HepG2 (cell line): ENCODE measurements around the gene ALDH18A1. TPM values are rescaled to one million over a fixed set of nuclear protein-coding genes. Genes with fewer than 3 reads are reported as not detected.

ENCODE experiments used
- ATAC-seq: fragments of 200-7000 bp; cut with Tn5 transposase; 3 replicates; pipeline ENCODE4 v1.9.1; 2020; ENCODE audit warnings: mild to moderate bottlenecking, moderate library complexity
- BruUV-seq: library from RNA; stranded (reverse); fragments of 400-500 nt; replicated peaks from 2 replicates; lab custom pipeline; 2021; lab: Mats Ljungman, UMichigan
- CTCF ChIA-PET: fragments of 300-600 bp; formaldehyde crosslinking; extraction: SDS; loops from one replicate; lab custom pipeline; 2021; ENCODE audit warnings: low total read pairs, inconsistent platforms, low intra/inter-chr PET ratio; lab: Yijun Ruan, JAX
- POLR2A ChIA-PET: fragments of 350-600 bp; sonication (Branson Sonifier 250); formaldehyde crosslinking; loops from one replicate; lab custom pipeline; 2020; ENCODE audit warnings: antibody characterized with exemption, inconsistent platforms; lab: Yijun Ruan, JAX
- DNase-seq: peaks from one replicate; pipeline ENCODE4 v3.0.0-alpha.2; 2015; ENCODE audit warnings: low spot score
- FAIRE-seq: peaks from 3 replicates; lab custom pipeline; 2011; peaks lifted over from hg19 to GRCh38; lab: Jason Lieb, UNC
- H2AFZ ChIP-seq: one replicate; pipeline ENCODE4 v1.6.1; 2011; ENCODE audit warnings: low read length, inconsistent platforms
- H3K27ac ChIP-seq: fragments of 300-600 bp; 3 replicates; pipeline ENCODE4 v1.8.0; 2011; ENCODE audit warnings: mixed run types, mild to moderate bottlenecking, mixed read lengths, low read length, inconsistent platforms; ENCODE audit not compliant: insufficient read depth; ENCODE audit errors: extremely low read length
- H3K27me3 ChIP-seq, 2 experiments: fragments of 200-600 bp in 1 of 2; 2 replicates in 1 of 2; 3 replicates in 1 of 2; pipeline versions ENCODE4 v1.6.0 to v1.8.0; 2011; ENCODE audit warnings: low read length in 2 of 2, mild to moderate bottlenecking in 2 of 2, moderate library complexity in 2 of 2, inconsistent platforms in 1 of 2; ENCODE audit not compliant: insufficient read depth in 2 of 2, control insufficient read depth in 1 of 2
- H3K36me3 ChIP-seq, 2 experiments: fragments of 200-600 bp in 1 of 2; replicated peaks in 1 of 2; 2 replicates in 1 of 2; 3 replicates in 1 of 2; pipeline versions ENCODE4 v1.5.1 to v1.8.0; 2011; ENCODE audit warnings: low read length in 2 of 2, inconsistent platforms in 1 of 2; ENCODE audit not compliant: insufficient read depth in 2 of 2, control insufficient read depth in 1 of 2
- H3K4me1 ChIP-seq: 2 replicates; pipeline ENCODE4 v1.5.1; 2012; ENCODE audit warnings: low read length, inconsistent platforms; ENCODE audit not compliant: insufficient read depth
- H3K4me2 ChIP-seq: 2 replicates; pipeline ENCODE4 v1.6.0; 2011; ENCODE audit warnings: low read depth, low read length, inconsistent platforms
- H3K4me3 ChIP-seq, 3 experiments: fragments of 200-600 bp in 1 of 3; sonication (generic), shearing (Covaris generic) in 1 of 3; replicated peaks in 1 of 3; 2 replicates each; pipeline ENCODE4 v1.5.1; 2011 to 2016; ENCODE audit warnings: low read length in 3 of 3, inconsistent platforms in 2 of 3, low read depth in 2 of 3, mild to moderate bottlenecking in 2 of 3, control low read depth in 1 of 3, mixed read lengths in 1 of 3; ENCODE audit not compliant: insufficient read depth in 1 of 3
- H3K79me2 ChIP-seq: one replicate; pipeline ENCODE4 v1.6.1; 2011; ENCODE audit warnings: low read length, inconsistent platforms; ENCODE audit not compliant: insufficient read depth
- H3K9ac ChIP-seq: 2 replicates; pipeline ENCODE4 v1.6.0; 2011; ENCODE audit warnings: mild to moderate bottlenecking, low read depth, low read length, inconsistent platforms; ENCODE audit not compliant: insufficient read depth
- H3K9me3 ChIP-seq: 2 replicates; pipeline ENCODE4 v1.5.1; 2012; ENCODE audit warnings: mild to moderate bottlenecking, low read length
- H4K20me1 ChIP-seq: 2 replicates; pipeline ENCODE4 v1.6.0; 2011; ENCODE audit warnings: inconsistent platforms, mild to moderate bottlenecking, low read length, moderate library complexity; ENCODE audit not compliant: insufficient read depth
- ADNP ChIP-seq: sonication (generic); formaldehyde crosslinking; IDR thresholded peaks from 2 replicates; pipeline ENCODE4 v1.4.0; 2020; ENCODE audit warnings: missing genetic modification reagents
- AKAP8 ChIP-seq: sonication (generic); formaldehyde crosslinking; IDR thresholded peaks from 2 replicates; pipeline ENCODE4 v1.5.1; 2020; ENCODE audit warnings: mild to moderate bottlenecking, missing genetic modification reagents
- ATF4 ChIP-seq, 2 experiments: fragments of 450-650 bp in 1 of 2; sonication (generic) in 1 of 2; formaldehyde crosslinking; IDR thresholded peaks; 2 replicates each; pipeline versions ENCODE4 v1.5.0 to v1.8.0; 2020 to 2022; ENCODE audit warnings: mild to moderate bottlenecking in 1 of 2, missing genetic modification reagents in 1 of 2
- CREB1 ChIP-seq, 2 experiments: fragments of 450-650 bp in 1 of 2; IDR thresholded peaks; 2 replicates each; pipeline ENCODE4 v1.6.1; 2016 to 2017; ENCODE audit warnings: control low read depth in 1 of 2, mild to moderate bottlenecking in 1 of 2, missing compliant biosample characterization in 1 of 2, missing genetic modification characterization in 1 of 2
- DBP ChIP-seq: sonication (generic); formaldehyde crosslinking; IDR thresholded peaks from 2 replicates; pipeline ENCODE4 v1.4.0; 2020; ENCODE audit warnings: missing genetic modification reagents; ENCODE audit errors: not compliant biosample characterization
- DDIT3 ChIP-seq: sonication (generic); formaldehyde crosslinking; IDR thresholded peaks from 2 replicates; pipeline ENCODE4 v1.4.0; 2020; ENCODE audit warnings: mild to moderate bottlenecking, missing genetic modification reagents
- HBP1 ChIP-seq: IDR thresholded peaks from 2 replicates; pipeline ENCODE4 v1.6.1; 2016; ENCODE audit warnings: low read depth, control low read depth
- HNRNPH1 ChIP-seq: fragments of 200-400 bp; formaldehyde crosslinking; optimal IDR thresholded peaks from 2 replicates; pipeline ENCODE3; 2017; ENCODE audit warnings: mild to moderate bottlenecking, low read depth, low read length
- HNRNPLL ChIP-seq: fragments of 200-400 bp; formaldehyde crosslinking; IDR thresholded peaks from 2 replicates; pipeline ENCODE4 v1.6.1; 2017; ENCODE audit warnings: mild to moderate bottlenecking, low read depth, low read length; ENCODE audit not compliant: poor library complexity, severe bottlenecking
- KDM6A ChIP-seq: IDR thresholded peaks from 2 replicates; pipeline ENCODE4 v1.6.1; 2016; ENCODE audit warnings: low read depth
- KMT2A ChIP-seq: sonication (generic); formaldehyde crosslinking; IDR thresholded peaks from 2 replicates; pipeline ENCODE4 v1.4.0; 2020; ENCODE audit warnings: missing genetic modification reagents
- KMT2B ChIP-seq: IDR thresholded peaks from 2 replicates; pipeline ENCODE4 v1.6.1; 2016; ENCODE audit warnings: missing genetic modification reagents, missing compliant biosample characterization
- MTERF4 ChIP-seq: sonication (generic); formaldehyde crosslinking; IDR thresholded peaks from 2 replicates; pipeline ENCODE4 v1.8.0; 2023; ENCODE audit warnings: mild to moderate bottlenecking, missing genetic modification reagents
- PLRG1 ChIP-seq: fragments of 450-650 bp; conservative IDR thresholded peaks from 2 replicates; pipeline ENCODE4 v1.6.1; 2016
- ZNF280B ChIP-seq: sonication (generic); formaldehyde crosslinking; IDR thresholded peaks from 2 replicates; pipeline ENCODE4 v1.5.0; 2020; ENCODE audit warnings: missing genetic modification reagents, mild to moderate bottlenecking, borderline replicate concordance
- ZNF354B ChIP-seq: sonication (generic); formaldehyde crosslinking; IDR thresholded peaks from 2 replicates; pipeline ENCODE4 v1.8.0; 2022; ENCODE audit warnings: mild to moderate bottlenecking, missing genetic modification reagents
- WGBS: methylation state at CpG from one replicate; pipeline ENCODE4 v1.1.6; 2017; ENCODE audit warnings: low lambda C conversion rate; 5-methylcytosine and 5-hydroxymethylcytosine counted together
- in situ Hi-C: cut with HindIII; loops from 2 replicates; pipeline ENCODE4 v1.10.0; 2017; ENCODE audit warnings: low pct_unique_long_range_greater_than_20kb; ENCODE audit not compliant: extremely low pct_ligation_motif_present
- intact Hi-C: fragments of 100-400 bp; cut with micrococcal nuclease; formaldehyde crosslinking; loops from one replicate; pipeline ENCODE4 v1.10.0; 2022; ENCODE audit not compliant: unreplicated experiment
- polyA plus RNA-seq, 8 experiments: library from polyadenylated mRNA; depleted of rRNA in 3 of 8; stranded (reverse) in 7 of 8; unstranded in 1 of 8; fragments of >200 nt; fragmentation: Illumina TruSeq in 4 of 8; extraction: Trizol in 4 of 8; gene quantifications; 2 replicates each; pipeline versions ENCODE4 v1.2.1 to v1.2.3, GENCODE V29; 2011 to 2016; ENCODE audit warnings: low read depth in 4 of 8, missing spikeins in 1 of 8, mixed read lengths in 1 of 8; ENCODE audit not compliant: insufficient read depth in 1 of 8
- total RNA-seq, 5 experiments: library from RNA; depleted of rRNA; stranded (reverse); fragments of >200 nt; fragmentation: Illumina TruSeq; extraction: Trizol; gene quantifications; 2 replicates each; pipeline ENCODE4 v1.2.3, GENCODE V29; 2016; ENCODE audit warnings: low read depth in 1 of 5

The ALDH18A1 gene
- total and polyA plus RNA-seq, 2 of the 13 experiments (the other 11 are each of a cell fraction or from before 2014, with no cell fraction given): 180 to 263 TPM

- Histone ChIP-seq H3K36me3 (peaks cover 0 to 17% of the 10 kb centered on the region in 2 experiments; a peak in 3 of 5 replicates), H3K4me1 (peaks cover 34% of the 10 kb centered on the region), H3K4me2 (peak within 1 kb of the TSS; percentile 88), H3K4me3 (peak within 1 kb of the TSS; percentile 76 to 97 (median 83)), H3K79me2 (peaks cover 29% of the 10 kb centered on the region), H3K9ac (peak within 1 kb of the TSS; percentile 88), H4K20me1 (no peaks in the 10 kb centered on the region), H3K9me3 (no peaks in the 10 kb centered on the region), H3K27ac (peak within 1 kb of the TSS; percentile 72), H3K27me3 (no peaks in the 10 kb centered on the region; a peak in 1 of 5 replicates), H2AFZ (peak within 1 kb of the TSS; percentile 81)
- intact Hi-C loops (loop anchor here (1.0 kb wide), 2 partner anchors 148 to 171 kb away; no protein-coding TSS in a partner anchor), in situ Hi-C loops (no loop called here)
- peak; percentile 99 for ATAC-seq
- peak; percentile 99 for DNase-seq
- CTCF ChIA-PET: interaction anchor here (0.6 to 2.3 kb wide), 5 partner anchors 148 to 349 kb away, joined by 3 to 41 read pairs (median 5); partner anchors contain the start of genes CC2D2B and CCNJ
- 0% methylated on average over 5 of the region's 53 CpGs for WGBS
- peak; percentile 100 for FAIRE-seq
- no TSS peak for BruUV-seq
- POLR2A ChIA-PET: interaction anchor here (0.8 to 2.2 kb wide), 12 partner anchors 37 to 436 kb away, joined by 3 to 13 read pairs (median 4); partner anchors contain the start of genes ALDH18A1, CCNJ and ZNF518A
- TF ChIP-seq ZNF354B (CRISPR knock-in tag) (peak; percentile 19; the same call in 1 of the 2 replicates), HNRNPLL (peak; percentile 85), HBP1 (CRISPR knock-in tag) (0 out of 2 replicates have a peak, but pooled peaks have one; percentile 62), DDIT3 (CRISPR knock-in tag) (no peak), PLRG1 (no peak), KMT2B (CRISPR knock-in tag) (peak; percentile 75), MTERF4 (CRISPR knock-in tag) (no peak), KMT2A (CRISPR knock-in tag) (peak; percentile 70), DBP (no peak), ATF4 (CRISPR knock-in tag; IDR thresholded peaks at IDR 0.05) (peak in 1 of 2 experiments; percentile 23; a peak in 1 of 4 replicates), CREB1 (IDR thresholded peaks at IDR 0.05) (peak; percentile 92), CREB1 (CRISPR knock-in tag; IDR thresholded peaks at IDR 0.05) (peak; percentile 95), ZNF280B (CRISPR knock-in tag) (peak; percentile 84), ADNP (CRISPR knock-in tag) (peak; percentile 95), HNRNPH1 (no peak), KDM6A (CRISPR knock-in tag) (no peak), AKAP8 (CRISPR knock-in tag) (no peak)
Measured at GRCh38 chr10:95693668-95694534, 37.4 kb upstream of the ALDH18A1 start, which contains the start of gene TCTN3. Gene TCTN3, minus strand, starts transcription at chr10:95693927. Its CDS starts 28 bp downstream, at chr10:95693899.
